AG04449 (cell line): ENCODE measurements around the gene KLRD1.

Source experiments
- CTCF ChIA-PET: fragments of 350-600 bp; formaldehyde crosslinking; extraction: SDS; loops from one replicate; lab custom pipeline; 2021; ENCODE audit warnings: antibody characterized with exemption; lab: Yijun Ruan, JAX
- POLR2A ChIA-PET: fragments of 400-600, 350-600 bp; formaldehyde crosslinking; extraction: SDS; loops from one replicate; lab custom pipeline; 2020; ENCODE audit warnings: antibody characterized with exemption, inconsistent platforms; lab: Yijun Ruan, JAX
- DNase-seq: peaks from one replicate; pipeline ENCODE4 v3.0.0-alpha.2; 2010; ENCODE audit warnings: low read depth, low spot score
- H3K4me3 ChIP-seq: 2 replicates; pipeline ENCODE4 v1.5.1; 2011; ENCODE audit warnings: low read depth, mild to moderate bottlenecking, control low read depth, low read length
- CTCF ChIP-seq: IDR thresholded peaks from one replicate; pipeline ENCODE4 v1.5.1; 2011; ENCODE audit warnings: mild to moderate bottlenecking, moderate library complexity, low read length, control low read depth, inconsistent platforms; ENCODE audit not compliant: insufficient read depth; ENCODE audit errors: missing control alignments

KLRD1 gene

GRCh38 chr12:10293570-10294227, 14.0 kb upstream of the KLRD1 start:
- DNase-seq = no peak
- no peak overlapping the region for H3K4me3 ChIP-seq
- CTCF ChIA-PET = no interaction called here
- TF ChIP-seq CTCF = no peak
- POLR2A ChIA-PET = no interaction called here

GRCh38 chr12:10301103-10301502, 6.6 kb upstream of the KLRD1 start:
- POLR2A ChIA-PET = no interaction called here
- DNase-seq = no peak
- no peak for TF ChIP-seq CTCF
- H3K4me3 ChIP-seq = no peak overlapping the region
- CTCF ChIA-PET = no interaction called here

GRCh38 chr12:10304161-10304574, 3.5 kb upstream of the KLRD1 start:
- no peak overlapping the region for H3K4me3 ChIP-seq
- no peak for TF ChIP-seq CTCF
- ChIA-PET CTCF (no interaction called here), POLR2A (no interaction called here)
- peak; percentile 31 for DNase-seq

GRCh38 chr12:10305411-10305810, 2.3 kb upstream of the KLRD1 start:
- ChIA-PET CTCF (interaction anchor here (1.3 kb wide), 1 partner anchor 69 kb away, joined by 4 read pairs; no protein-coding TSS in a partner anchor), POLR2A (no interaction called here)
- TF ChIP-seq CTCF = no peak
- H3K4me3 ChIP-seq = no peak overlapping the region
- DNase-seq = no peak

GRCh38 chr12:10310926-10311720, 3.5 kb downstream of the KLRD1 start:
- POLR2A ChIA-PET = no interaction called here
- CTCF ChIA-PET = no interaction called here
- H3K4me3 ChIP-seq = no peak overlapping the region
- no peak for TF ChIP-seq CTCF
- no peak for DNase-seq

- TF ChIP-seq CTCF = no peak
- ChIA-PET POLR2A (no interaction called here), CTCF (no interaction called here)
- no peak overlapping the region for H3K4me3 ChIP-seq
- no peak for DNase-seq
Measured at GRCh38 chr12:10319388-10319787, 11.7 kb downstream of the KLRD1 start.
